Naive thymus-derived CD8-positive, alpha-beta T cell (primary cell): ENCODE results near the gene RAB13. TPM values are rescaled to one million over a fixed set of nuclear protein-coding genes. Genes with fewer than 3 reads are reported as not detected.
A peak's percentile ranks its signal among the peaks of the same experiment; 100 is the strongest.

Experiments
- ATAC-seq, 2 donors: fragments of 150-1000 bp; cut with Tn5 transposase in 1 of 2; sonication (Bioruptor Pico), chemical (Tn5 transposase) in 1 of 2; 1 replicate in 1 of 2; 2 replicates in 1 of 2; pipeline ENCODE4 v1.10.0; 2021; ENCODE audit warnings: mild to moderate bottlenecking in 2 of 2, moderate library complexity in 2 of 2
- POLR2A ChIA-PET: fragments of 350-600 bp; sonication (Branson Sonifier 250); formaldehyde crosslinking; loops from one replicate; lab custom pipeline; 2021; ENCODE audit warnings: antibody characterized with exemption; lab: Charles Lee
- DNase-seq, 10 donors: peaks; one replicate each; pipeline versions ENCODE4 v3.0.0 to v3.0.0-alpha.2; 2020 to 2022
- H3K27ac Mint-ChIP-seq, 10 donors: one replicate each; pipeline ENCODE4 v1.8.0; 2020 to 2022; ENCODE audit warnings: mild to moderate bottlenecking in 10 of 10, mixed read lengths in 10 of 10, moderate library complexity in 4 of 10, inconsistent platforms in 1 of 10
- H3K27me3 Mint-ChIP-seq, 5 donors: one replicate each; pipeline ENCODE4 v1.8.0; 2021 to 2022; ENCODE audit warnings: mixed read lengths in 5 of 5
- H3K36me3 Mint-ChIP-seq, 3 donors: one replicate each; pipeline ENCODE4 v1.8.0; 2020 to 2022; ENCODE audit warnings: mixed read lengths in 3 of 3, mild to moderate bottlenecking in 2 of 3, inconsistent platforms in 1 of 3
- H3K4me1 Mint-ChIP-seq, 4 donors: one replicate each; pipeline ENCODE4 v1.8.0; 2021 to 2022; ENCODE audit warnings: mixed read lengths in 4 of 4
- H3K4me3 Mint-ChIP-seq, 10 donors: one replicate each; pipeline ENCODE4 v1.8.0; 2020 to 2022; ENCODE audit warnings: mild to moderate bottlenecking in 10 of 10, mixed read lengths in 10 of 10, moderate library complexity in 6 of 10, inconsistent platforms in 1 of 10
- H3K9me3 Mint-ChIP-seq, 9 donors: one replicate each; pipeline ENCODE4 v1.8.0; 2020 to 2022; ENCODE audit warnings: mixed read lengths in 9 of 9, mild to moderate bottlenecking in 3 of 9, inconsistent platforms in 1 of 9, moderate library complexity in 1 of 9
- polyA plus RNA-seq, 3 donors: library from polyadenylated mRNA; unstranded; fragments of 300-500 nt; fragmentation: Illumina TruSeq; gene quantifications; one replicate each; pipeline ENCODE4 v1.2.3, GENCODE V29; 2021
- total RNA-seq, 8 experiments: library from RNA in 2 of 8; stranded (reverse) in 2 of 8; gene quantifications; one replicate each; pipeline ENCODE4 v1.2.3 and lab custom pipeline; 2021 to 2026

Gene RAB13
- total and polyA plus RNA-seq, 5 experiments from 2014 or later, result 0.53 to 3.1 (median 1.0) TPM

DNA sequence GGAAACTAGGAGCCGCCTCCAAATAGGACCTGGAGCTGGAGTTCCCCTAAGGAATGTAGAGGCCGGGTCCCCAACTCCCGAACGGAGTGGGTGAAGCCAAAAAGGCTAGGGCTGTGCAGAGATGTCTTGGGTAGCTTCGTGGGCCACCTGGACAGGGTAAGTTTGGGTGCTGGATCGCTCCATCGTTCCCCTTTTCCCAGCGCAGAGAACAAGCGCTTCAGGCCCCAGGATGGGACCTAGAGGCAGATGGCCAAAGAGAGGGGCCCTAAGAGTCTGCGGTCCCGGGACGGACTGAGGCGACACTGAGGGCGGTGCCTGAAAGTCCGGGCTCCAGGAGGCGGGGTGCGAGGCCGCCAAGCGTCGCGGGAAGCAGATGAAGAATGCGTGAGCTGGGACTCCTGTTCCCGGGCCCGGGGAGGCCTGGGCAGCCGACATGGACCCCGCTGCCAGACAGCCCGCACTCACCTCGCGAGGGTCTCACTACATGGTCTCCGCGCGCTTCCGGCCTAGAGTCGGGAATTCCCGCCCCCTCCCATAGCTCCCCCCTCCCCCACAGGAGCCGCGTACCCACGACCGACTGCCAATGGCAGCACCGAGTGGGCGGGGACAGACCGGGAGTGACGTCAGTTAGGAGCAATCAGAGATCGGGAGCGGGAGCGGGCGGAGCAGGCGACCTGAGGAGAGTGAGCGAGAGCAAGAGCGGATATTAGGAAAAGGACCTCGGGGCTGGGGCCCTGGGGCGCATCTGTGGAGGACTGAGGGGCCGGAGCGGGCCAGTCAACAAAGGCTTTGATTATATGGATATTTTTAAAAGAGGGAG, 22.9 kb downstream of the RAB13 start, which contains the start of gene SLC39A1:
SLC39A1 (minus strand) TSS at position 508 of the 820 bp plus-strand sequence. CDS start 822 bp downstream, outside the sequence.
- ATAC-seq (peak; percentile 40 to 48), DNase-seq (peak; percentile 86 to 96 (median 88))
- H3K9me3 Mint-ChIP-seq, result peaks cover 0 to 2% (median 0%) of the 10 kb centered on the region in 9 donors
- H3K4me1 Mint-ChIP-seq, result peaks cover 34 to 76% (median 66%) of the 10 kb centered on the region in 4 donors
- H3K27me3 Mint-ChIP-seq, result no peaks in the 10 kb centered on the region
- POLR2A ChIA-PET, result interaction anchor here (0.6 to 13.8 kb wide), 11 partner anchors 10 to 1361 kb away, joined by 3 to 315 read pairs (median 5); partner anchors contain the start of genes CHTOP, DENND4B, JTB and RPS27
- H3K27ac Mint-ChIP-seq, result peak within 1 kb of the TSS; percentile 95 to 100 (median 97)
- peak within 1 kb of the TSS; percentile 86 to 100 (median 94) for H3K4me3 Mint-ChIP-seq
- no peaks in the 10 kb centered on the region for H3K36me3 Mint-ChIP-seq

GRCh38 chr1:153962088-153963029, 23.8 kb downstream of the RAB13 start:
- POLR2A ChIA-PET, result interaction anchor here (0.6 to 13.8 kb wide), 9 partner anchors 9 to 1362 kb away, joined by 3 to 315 read pairs (median 16); partner anchors contain the start of genes CHTOP, DENND4B, GATAD2B and JTB
- Mint-ChIP-seq H3K9me3 (peaks cover 0 to 2% (median 0%) of the 10 kb centered on the region in 9 donors), H3K27ac (peak overlapping the region; percentile 95 to 100 (median 97)), H3K27me3 (no peaks in the 10 kb centered on the region), H3K4me3 (peak overlapping the region; percentile 86 to 100 (median 94)), H3K4me1 (peaks cover 32 to 72% (median 60%) of the 10 kb centered on the region in 4 donors), H3K36me3 (no peaks in the 10 kb centered on the region)
- no peak for ATAC-seq
- DNase-seq, result peak in 1 of 10 donors; percentile 42

DNA sequence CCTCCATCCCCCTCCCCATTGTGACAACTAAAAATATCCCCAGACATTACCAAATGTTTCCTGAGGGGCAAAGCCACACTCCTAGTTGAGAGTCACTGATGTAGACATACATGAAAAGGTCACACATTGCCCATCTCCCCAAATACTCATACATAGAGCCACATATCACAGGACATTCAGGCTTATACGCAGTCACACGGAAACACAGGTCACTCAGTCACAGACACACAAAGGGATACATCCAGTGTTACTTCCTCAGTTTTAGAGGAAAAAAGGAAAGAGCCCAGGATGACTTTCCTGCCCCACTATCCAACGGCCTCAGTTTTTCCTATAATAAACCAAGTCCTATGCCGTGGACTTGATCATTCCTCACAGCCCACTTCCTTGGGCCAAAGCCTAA, 24.7 kb downstream of the RAB13 start:
- no peaks in the 10 kb centered on the region for H3K36me3 Mint-ChIP-seq
- no peak for DNase-seq
- H3K4me1 Mint-ChIP-seq, result peaks cover 36 to 75% (median 62%) of the 10 kb centered on the region in 4 donors
- no peaks in the 10 kb centered on the region for H3K27me3 Mint-ChIP-seq
- no peak for ATAC-seq
- POLR2A ChIA-PET, result interaction anchor here (1.0 to 13.8 kb wide), 5 partner anchors 9 to 39 kb away, joined by 4 to 315 read pairs (median 42); partner anchors contain the start of genes DENND4B, GATAD2B and RPS27
- H3K9me3 Mint-ChIP-seq, result peaks cover 0 to 2% (median 0%) of the 10 kb centered on the region in 9 donors
- H3K4me3 Mint-ChIP-seq, result peak overlapping the region in 4 of 10 donors; percentile 25 to 97 (median 54)
- peak overlapping the region in 9 of 10 donors; percentile 33 to 99 (median 64) for H3K27ac Mint-ChIP-seq

- H3K36me3 Mint-ChIP-seq, result no peaks in the 10 kb centered on the region
- H3K27me3 Mint-ChIP-seq, result no peaks in the 10 kb centered on the region
- ATAC-seq, result no peak
- peaks cover 0 to 2% (median 0%) of the 10 kb centered on the region in 9 donors for H3K9me3 Mint-ChIP-seq
- H3K27ac Mint-ChIP-seq, result peak overlapping the region in 6 of 10 donors; percentile 28 to 95 (median 82)
- H3K4me1 Mint-ChIP-seq, result peaks cover 35 to 75% (median 61%) of the 10 kb centered on the region in 4 donors
- POLR2A ChIA-PET, result interaction anchor here (0.8 to 13.8 kb wide), 4 partner anchors 10 to 38 kb away, joined by 3 to 315 read pairs (median 52); partner anchors contain the start of genes DENND4B, GATAD2B and RPS27
- H3K4me3 Mint-ChIP-seq, result no peak overlapping the region
- DNase-seq, result no peak
These were observed 25.9 kb downstream of the RAB13 start for GRCh38 chr1:153960206-153960605.

DNA sequence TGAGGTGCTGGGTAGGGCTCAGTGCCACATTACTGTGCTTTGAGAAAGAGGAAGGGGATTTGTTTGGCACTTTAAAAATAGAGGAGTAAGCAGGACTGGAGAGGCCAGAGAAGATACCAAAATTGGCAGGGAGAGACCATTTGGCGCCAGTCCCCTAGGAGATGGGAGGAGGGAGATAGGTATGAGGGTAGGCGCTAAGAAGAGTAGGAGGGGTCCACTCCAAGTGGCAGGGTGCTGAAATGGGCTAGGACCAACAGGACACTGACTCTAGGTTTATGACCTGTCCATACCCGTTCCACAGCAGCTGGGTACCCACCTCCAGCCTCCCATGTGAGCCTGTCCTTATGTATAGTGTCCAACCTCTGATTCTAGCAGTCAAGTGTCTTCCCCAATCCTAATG, 26.7 kb downstream of the RAB13 start:
- Mint-ChIP-seq H3K4me1 (peaks cover 35 to 80% (median 63%) of the 10 kb centered on the region in 4 donors), H3K4me3 (peak overlapping the region in 4 of 10 donors; percentile 26 to 95 (median 52)), H3K27me3 (no peaks in the 10 kb centered on the region), H3K36me3 (peaks cover 0 to under 1% (median 0%) of the 10 kb centered on the region in 3 donors), H3K9me3 (peaks cover 0 to 2% (median 0%) of the 10 kb centered on the region in 9 donors), H3K27ac (peak overlapping the region; percentile 28 to 97 (median 92))
- no peak for DNase-seq
- POLR2A ChIA-PET, result interaction anchor here (0.8 to 13.8 kb wide), 7 partner anchors 8 to 37 kb away, joined by 3 to 315 read pairs (median 61); partner anchors contain the start of genes CREB3L4, DENND4B, GATAD2B and JTB
- no peak for ATAC-seq

- H3K36me3 Mint-ChIP-seq, result peaks cover 0 to 6% (median 0%) of the 10 kb centered on the region in 3 donors
- ATAC-seq, result no peak
- POLR2A ChIA-PET, result interaction anchor here (0.6 to 13.8 kb wide), 7 partner anchors 9 to 132 kb away, joined by 3 to 315 read pairs (median 61); partner anchors contain the start of genes CREB3L4, DENND4B, GATAD2B and JTB
- H3K4me1 Mint-ChIP-seq, result peaks cover 38 to 80% (median 63%) of the 10 kb centered on the region in 4 donors
- peak overlapping the region; percentile 85 to 98 (median 96) for H3K27ac Mint-ChIP-seq
- H3K4me3 Mint-ChIP-seq, result peak overlapping the region; percentile 86 to 100 (median 98)
- DNase-seq, result no peak
- peaks cover 0 to 2% (median 0%) of the 10 kb centered on the region in 9 donors for H3K9me3 Mint-ChIP-seq
- no peaks in the 10 kb centered on the region for H3K27me3 Mint-ChIP-seq
These were observed 27.2 kb downstream of the RAB13 start for GRCh38 chr1:153958961-153959260.

GRCh38 chr1:153958111-153958960, 27.8 kb downstream of the RAB13 start, which contains the start of gene CRTC2:
Gene CRTC2, minus strand, starts transcription at chr1:153958612. Its CDS starts 115 bp downstream, at chr1:153958497.
- POLR2A ChIA-PET, result interaction anchor here (0.6 to 13.8 kb wide), 9 partner anchors 9 to 131 kb away, joined by 3 to 315 read pairs (median 42); partner anchors contain the start of genes CREB3L4, DENND4B, GATAD2B and JTB
- H3K4me1 Mint-ChIP-seq, result peaks cover 37 to 79% (median 63%) of the 10 kb centered on the region in 4 donors
- ATAC-seq, result peak; percentile 84 to 88
- H3K9me3 Mint-ChIP-seq, result no peaks in the 10 kb centered on the region
- no peaks in the 10 kb centered on the region for H3K27me3 Mint-ChIP-seq
- peak within 1 kb of the TSS; percentile 86 to 100 (median 98) for H3K4me3 Mint-ChIP-seq
- peak; percentile 91 to 98 (median 96) for DNase-seq
- H3K36me3 Mint-ChIP-seq, result peaks cover 0 to 10% (median 3%) of the 10 kb centered on the region in 3 donors
- peak within 1 kb of the TSS; percentile 85 to 98 (median 96) for H3K27ac Mint-ChIP-seq

- H3K4me1 Mint-ChIP-seq, result peaks cover 36 to 78% (median 62%) of the 10 kb centered on the region in 4 donors
- POLR2A ChIA-PET, result interaction anchor here (0.9 to 13.8 kb wide), 8 partner anchors 10 to 38 kb away, joined by 3 to 315 read pairs (median 52); partner anchors contain the start of genes CREB3L4, DENND4B, GATAD2B and JTB
- peak; percentile 23 to 29 for ATAC-seq
- peak overlapping the region; percentile 85 to 98 (median 96) for H3K27ac Mint-ChIP-seq
- peak overlapping the region; percentile 86 to 100 (median 98) for H3K4me3 Mint-ChIP-seq
- no peaks in the 10 kb centered on the region for H3K27me3 Mint-ChIP-seq
- DNase-seq, result peak in 7 of 10 donors; percentile 27 to 71 (median 50)
- H3K9me3 Mint-ChIP-seq, result no peaks in the 10 kb centered on the region
- H3K36me3 Mint-ChIP-seq, result peaks cover 0 to 17% (median 5%) of the 10 kb centered on the region in 3 donors
These were observed 28.4 kb downstream of the RAB13 start for GRCh38 chr1:153957744-153958110.

GRCh38 chr1:153956997-153957715, 29.0 kb downstream of the RAB13 start:
- Mint-ChIP-seq H3K36me3 (peaks cover 0 to 22% (median 5%) of the 10 kb centered on the region in 3 donors), H3K9me3 (no peaks in the 10 kb centered on the region), H3K4me1 (peaks cover 31 to 73% (median 58%) of the 10 kb centered on the region in 4 donors), H3K27ac (peak overlapping the region; percentile 85 to 98 (median 96)), H3K4me3 (peak overlapping the region; percentile 86 to 100 (median 98)), H3K27me3 (no peaks in the 10 kb centered on the region)
- peak in 1 of 2 donors; percentile 2 for ATAC-seq
- POLR2A ChIA-PET, result interaction anchor here (0.8 to 13.8 kb wide), 10 partner anchors 10 to 285 kb away, joined by 3 to 315 read pairs (median 32); partner anchors contain the start of genes CREB3L4, DENND4B, GATAD2B and JTB
- no peak for DNase-seq

DNA sequence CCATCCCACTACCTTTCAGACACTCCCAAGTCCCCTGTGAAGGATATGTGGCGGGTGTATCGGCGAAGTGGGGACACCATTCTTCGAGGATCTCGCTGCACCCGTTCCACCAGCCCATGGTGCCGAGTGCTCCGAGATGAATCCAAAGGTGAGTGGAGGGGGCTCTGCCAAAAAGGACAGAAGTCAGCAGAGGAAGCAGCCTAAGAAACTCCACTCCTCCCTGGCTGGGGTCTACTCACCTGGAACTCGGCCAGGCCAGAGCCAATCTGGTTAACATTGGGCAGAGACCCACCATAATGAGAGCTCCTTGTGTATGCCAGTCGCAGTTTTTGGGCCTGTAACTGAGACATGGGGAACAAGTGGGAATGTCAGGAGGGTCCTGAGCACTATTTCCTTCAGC, 31.3 kb downstream of the RAB13 start:
- Mint-ChIP-seq H3K4me1 (peaks cover 40 to 63% (median 60%) of the 10 kb centered on the region in 4 donors), H3K9me3 (no peaks in the 10 kb centered on the region), H3K4me3 (peak overlapping the region in 8 of 10 donors; percentile 10 to 95 (median 40)), H3K27me3 (no peaks in the 10 kb centered on the region), H3K27ac (peak overlapping the region in 8 of 10 donors; percentile 71 to 97 (median 90)), H3K36me3 (peaks cover 4 to 46% (median 11%) of the 10 kb centered on the region in 3 donors)
- ATAC-seq (no peak), DNase-seq (no peak)
- POLR2A ChIA-PET, result interaction anchor here (1.0 to 8.7 kb wide), 7 partner anchors 8 to 36 kb away, joined by 4 to 118 read pairs (median 24); partner anchors contain the start of genes CREB3L4, DENND4B, JTB and RAB13
